Measurements from ENCODE around the gene GSDME.

Gene GSDME

GRCh38 chr7:24700521-24701260, 56.6 kb downstream of the GSDME start:
- no peak for DNase-seq

- no peak for DNase-seq
Observed at GRCh38 chr7:24698531-24699266, 58.6 kb downstream of the GSDME start.

- DNase-seq = no peak
Observed at GRCh38 chr7:24697416-24697815, 59.8 kb downstream of the GSDME start.

- no peak for DNase-seq
Observed at GRCh38 chr7:24692592-24692991, 64.7 kb downstream of the GSDME start.

GRCh38 chr7:24690251-24690650, 67.0 kb downstream of the GSDME start:
- DNase-seq = no peak

- DNase-seq = no peak
Observed at GRCh38 chr7:24685708-24686107, 71.6 kb downstream of the GSDME start.

GRCh38 chr7:24670782-24671181, 86.5 kb downstream of the GSDME start:
- no peak for DNase-seq

GRCh38 chr7:24669971-24670591, 87.2 kb downstream of the GSDME start:
- no peak for DNase-seq

GRCh38 chr7:24668927-24669635, 88.2 kb downstream of the GSDME start:
- DNase-seq = no peak

GRCh38 chr7:24665564-24666294, 91.5 kb downstream of the GSDME start:
- peak; percentile 46 for DNase-seq

- no peak for DNase-seq
Observed at GRCh38 chr7:24660546-24660945, 96.7 kb downstream of the GSDME start.

GRCh38 chr7:24659505-24659904, 97.8 kb downstream of the GSDME start:
- DNase-seq = no peak

GRCh38 chr7:24657980-24658379, 99.3 kb downstream of the GSDME start:
- no peak for DNase-seq

GRCh38 chr7:24656608-24657007, 100.7 kb downstream of the GSDME start:
- no peak for DNase-seq

GRCh38 chr7:24654305-24654704, 103.0 kb downstream of the GSDME start:
- no peak for DNase-seq

- no peak for DNase-seq
Observed at GRCh38 chr7:24653316-24654085, 103.8 kb downstream of the GSDME start.

GRCh38 chr7:24652251-24652939, 104.9 kb downstream of the GSDME start:
- DNase-seq = no peak
